Measurements from ENCODE around the gene GAREM1.
"Not testable (repeated sequence)": the region's sequence is repeated elsewhere in the genome, so short reads cannot be mapped to it uniquely, and the experiment has no call there.

The GAREM1 gene

GRCh38 chr18:32296851-32297250 is 173.8 kb downstream of the GAREM1 start:
- no peak for FAIRE-seq
- DNase-seq (ENCODE audit: insufficient read length) = no peak
- no peak for TF ChIP-seq POLR2AphosphoS5 (IDR thresholded peaks at IDR 0.05; ENCODE audit: low read depth, low read length)
- TF ChIP-seq TAF1 (IDR thresholded peaks at IDR 0.05; ENCODE audit: borderline replicate concordance, low read depth, low read length) = no peak
- no peak for TF ChIP-seq POLR2A (IDR thresholded peaks at IDR 0.05; ENCODE audit: low read depth, low read length)

- no peak for FAIRE-seq
- TF ChIP-seq TAF1 (IDR thresholded peaks at IDR 0.05; ENCODE audit: borderline replicate concordance, low read depth, low read length) (no peak), POLR2AphosphoS5 (IDR thresholded peaks at IDR 0.05; ENCODE audit: low read depth, low read length) (no peak), POLR2A (IDR thresholded peaks at IDR 0.05; ENCODE audit: low read depth, low read length) (no peak)
- no peak for DNase-seq (ENCODE audit: insufficient read length)
These were observed 175.1 kb downstream of the GAREM1 start for GRCh38 chr18:32295604-32296003.

- TF ChIP-seq TAF1 (IDR thresholded peaks at IDR 0.05; ENCODE audit: borderline replicate concordance, low read depth, low read length) (no peak), POLR2AphosphoS5 (IDR thresholded peaks at IDR 0.05; ENCODE audit: low read depth, low read length) (no peak), POLR2A (IDR thresholded peaks at IDR 0.05; ENCODE audit: low read depth, low read length) (no peak)
- FAIRE-seq (no peak), DNase-seq (ENCODE audit: insufficient read length) (no peak)
These were observed 177.6 kb downstream of the GAREM1 start for GRCh38 chr18:32293107-32293506.

- FAIRE-seq = not testable (repeated sequence)
These were observed 179.1 kb downstream of the GAREM1 start for GRCh38 chr18:32291623-32292022.

GRCh38 chr18:32290810-32291209 is 179.9 kb downstream of the GAREM1 start:
- no peak for FAIRE-seq
- no peak for DNase-seq (ENCODE audit: insufficient read length)
- TF ChIP-seq TAF1 (IDR thresholded peaks at IDR 0.05; ENCODE audit: borderline replicate concordance, low read depth, low read length) (no peak), POLR2A (IDR thresholded peaks at IDR 0.05; ENCODE audit: low read depth, low read length) (no peak), POLR2AphosphoS5 (IDR thresholded peaks at IDR 0.05; ENCODE audit: low read depth, low read length) (no peak)

More at GRCh38 chr18:32291623-32292022, 179.1 kb downstream of the GAREM1 start:
- DNase-seq (ENCODE audit: insufficient read length) = not testable (repeated sequence)

GRCh38 chr18:32289483-32290075 is 181.1 kb downstream of the GAREM1 start:
- DNase-seq (ENCODE audit: insufficient read length) (no peak), FAIRE-seq (no peak)
- TF ChIP-seq POLR2AphosphoS5 (IDR thresholded peaks at IDR 0.05; ENCODE audit: low read depth, low read length) = no peak
- TF ChIP-seq POLR2A (IDR thresholded peaks at IDR 0.05; ENCODE audit: low read depth, low read length) = no peak
- no peak for TF ChIP-seq TAF1 (IDR thresholded peaks at IDR 0.05; ENCODE audit: borderline replicate concordance, low read depth, low read length)

GRCh38 chr18:32287873-32288272 is 182.8 kb downstream of the GAREM1 start:
- DNase-seq (ENCODE audit: insufficient read length) (no peak), FAIRE-seq (no peak)
- TF ChIP-seq TAF1 (IDR thresholded peaks at IDR 0.05; ENCODE audit: borderline replicate concordance, low read depth, low read length) = no peak
- no peak for TF ChIP-seq POLR2A (IDR thresholded peaks at IDR 0.05; ENCODE audit: low read depth, low read length)
- TF ChIP-seq POLR2AphosphoS5 (IDR thresholded peaks at IDR 0.05; ENCODE audit: low read depth, low read length) = no peak

- TF ChIP-seq POLR2AphosphoS5 (IDR thresholded peaks at IDR 0.05; ENCODE audit: low read depth, low read length) (no peak), POLR2A (IDR thresholded peaks at IDR 0.05; ENCODE audit: low read depth, low read length) (no peak), TAF1 (IDR thresholded peaks at IDR 0.05; ENCODE audit: borderline replicate concordance, low read depth, low read length) (no peak)
- no peak for DNase-seq (ENCODE audit: insufficient read length)
- FAIRE-seq = no peak
These were observed 183.4 kb downstream of the GAREM1 start for GRCh38 chr18:32287249-32287648.

- no peak for TF ChIP-seq POLR2AphosphoS5 (IDR thresholded peaks at IDR 0.05; ENCODE audit: low read depth, low read length)
- no peak for TF ChIP-seq TAF1 (IDR thresholded peaks at IDR 0.05; ENCODE audit: borderline replicate concordance, low read depth, low read length)
- no peak for TF ChIP-seq POLR2A (IDR thresholded peaks at IDR 0.05; ENCODE audit: low read depth, low read length)
- FAIRE-seq = no peak
These were observed 183.9 kb downstream of the GAREM1 start for GRCh38 chr18:32286749-32287148.

GRCh38 chr18:32284284-32284683 is 186.4 kb downstream of the GAREM1 start:
- TF ChIP-seq POLR2AphosphoS5 (IDR thresholded peaks at IDR 0.05; ENCODE audit: low read depth, low read length) = no peak
- TF ChIP-seq POLR2A (IDR thresholded peaks at IDR 0.05; ENCODE audit: low read depth, low read length) = no peak
- TF ChIP-seq TAF1 (IDR thresholded peaks at IDR 0.05; ENCODE audit: borderline replicate concordance, low read depth, low read length) = no peak
- DNase-seq (ENCODE audit: insufficient read length) = no peak
- FAIRE-seq = no peak

More at GRCh38 chr18:32286749-32287148, 183.9 kb downstream of the GAREM1 start:
- DNase-seq (ENCODE audit: insufficient read length) = no peak

GRCh38 chr18:32280911-32281310 is 189.8 kb downstream of the GAREM1 start:
- TF ChIP-seq TAF1 (IDR thresholded peaks at IDR 0.05; ENCODE audit: borderline replicate concordance, low read depth, low read length) = no peak
- TF ChIP-seq POLR2A (IDR thresholded peaks at IDR 0.05; ENCODE audit: low read depth, low read length) = no peak
- no peak for TF ChIP-seq POLR2AphosphoS5 (IDR thresholded peaks at IDR 0.05; ENCODE audit: low read depth, low read length)
- no peak for FAIRE-seq

GRCh38 chr18:32280188-32280783 is 190.4 kb downstream of the GAREM1 start:
- FAIRE-seq (no peak), DNase-seq (ENCODE audit: insufficient read length) (no peak)
- no peak for TF ChIP-seq TAF1 (IDR thresholded peaks at IDR 0.05; ENCODE audit: borderline replicate concordance, low read depth, low read length)
- no peak for TF ChIP-seq POLR2AphosphoS5 (IDR thresholded peaks at IDR 0.05; ENCODE audit: low read depth, low read length)
- no peak for TF ChIP-seq POLR2A (IDR thresholded peaks at IDR 0.05; ENCODE audit: low read depth, low read length)

More at GRCh38 chr18:32280911-32281310, 189.8 kb downstream of the GAREM1 start:
- no peak for DNase-seq (ENCODE audit: insufficient read length)
